ENCODE measurements around the gene TMEM108. TPM values are rescaled to one million over a fixed set of nuclear protein-coding genes. Genes with fewer than 3 reads are reported as not detected.

The TMEM108 gene
- total and polyA plus RNA-seq, 8 donors = 0.37 to 2.1 (median 0.84) TPM; not detected in 2

DNA sequence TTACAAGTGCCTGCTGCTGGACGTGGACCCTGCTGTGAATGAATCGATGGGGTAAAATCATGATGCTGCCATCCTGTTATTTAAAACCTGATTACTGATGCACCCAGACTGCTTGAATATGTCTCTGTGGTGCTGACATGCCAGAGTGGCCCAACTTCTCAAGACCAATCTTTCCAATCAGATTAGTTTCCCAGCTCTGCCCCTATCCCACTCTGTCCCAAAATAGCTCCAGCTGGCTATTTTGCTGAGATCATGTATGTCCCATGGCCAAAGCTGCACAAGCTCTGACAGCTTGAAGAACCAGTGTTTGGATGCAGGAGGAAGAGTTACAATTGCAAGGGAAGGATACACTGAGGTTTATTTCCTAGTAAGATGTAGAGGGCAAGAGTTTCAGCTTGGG is 153.6 kb downstream of the TMEM108 start:
- intact Hi-C loops (cut with DNase I; ENCODE audit: low total_unique reads) = no loop called here
- no peaks in the 10 kb centered on the region for H3K36me3 ChIP-seq
- no peaks in the 10 kb centered on the region for H3K27me3 ChIP-seq
- no peak for DNase-seq
- WGBS, 5 donors = 86 to 94% (median 90%) methylated on average over 2 of the region's 2 CpGs
- H3K9me3 ChIP-seq = no peaks in the 10 kb centered on the region
- no peaks in the 10 kb centered on the region for H3K4me1 ChIP-seq
- no peak overlapping the region for H3K4me3 ChIP-seq
- TF ChIP-seq, protein P1, sequence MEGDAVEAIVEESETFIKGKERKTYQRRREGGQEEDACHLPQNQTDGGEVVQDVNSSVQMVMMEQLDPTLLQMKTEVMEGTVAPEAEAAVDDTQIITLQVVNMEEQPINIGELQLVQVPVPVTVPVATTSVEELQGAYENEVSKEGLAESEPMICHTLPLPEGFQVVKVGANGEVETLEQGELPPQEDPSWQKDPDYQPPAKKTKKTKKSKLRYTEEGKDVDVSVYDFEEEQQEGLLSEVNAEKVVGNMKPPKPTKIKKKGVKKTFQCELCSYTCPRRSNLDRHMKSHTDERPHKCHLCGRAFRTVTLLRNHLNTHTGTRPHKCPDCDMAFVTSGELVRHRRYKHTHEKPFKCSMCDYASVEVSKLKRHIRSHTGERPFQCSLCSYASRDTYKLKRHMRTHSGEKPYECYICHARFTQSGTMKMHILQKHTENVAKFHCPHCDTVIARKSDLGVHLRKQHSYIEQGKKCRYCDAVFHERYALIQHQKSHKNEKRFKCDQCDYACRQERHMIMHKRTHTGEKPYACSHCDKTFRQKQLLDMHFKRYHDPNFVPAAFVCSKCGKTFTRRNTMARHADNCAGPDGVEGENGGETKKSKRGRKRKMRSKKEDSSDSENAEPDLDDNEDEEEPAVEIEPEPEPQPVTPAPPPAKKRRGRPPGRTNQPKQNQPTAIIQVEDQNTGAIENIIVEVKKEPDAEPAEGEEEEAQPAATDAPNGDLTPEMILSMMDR (IDR thresholded peaks at IDR 0.05) = no peak
- TF ChIP-seq POLR2AphosphoS5 (IDR thresholded peaks at IDR 0.05) = no peak
- no peak for TF ChIP-seq POLR2A (IDR thresholded peaks at IDR 0.05)
- no peak for TF ChIP-seq EP300 (IDR thresholded peaks at IDR 0.05)
- H3K27ac ChIP-seq = no peak overlapping the region

- Histone ChIP-seq H3K4me1 (no peaks in the 10 kb centered on the region), H3K27ac (no peak overlapping the region), H3K27me3 (no peaks in the 10 kb centered on the region), H3K9me3 (no peaks in the 10 kb centered on the region), H3K4me3 (no peak overlapping the region), H3K36me3 (no peaks in the 10 kb centered on the region)
- no peak for DNase-seq
- intact Hi-C loops (cut with DNase I; ENCODE audit: low total_unique reads) = no loop called here
- TF ChIP-seq POLR2A (IDR thresholded peaks at IDR 0.05) (no peak), EP300 (IDR thresholded peaks at IDR 0.05) (no peak), POLR2AphosphoS5 (IDR thresholded peaks at IDR 0.05) (no peak)
- TF ChIP-seq, protein P1 (IDR thresholded peaks at IDR 0.05) = no peak
- WGBS, 5 donors = 71 to 81% (median 74%) methylated on average over 9 of the region's 9 CpGs
Measured at GRCh38 chr3:133192363-133192945, 154.3 kb downstream of the TMEM108 start.

GRCh38 chr3:133192967-133193366 is 154.8 kb downstream of the TMEM108 start:
- H3K27me3 ChIP-seq = no peaks in the 10 kb centered on the region
- TF ChIP-seq EP300 (IDR thresholded peaks at IDR 0.05) (no peak), POLR2A (IDR thresholded peaks at IDR 0.05) (no peak), POLR2AphosphoS5 (IDR thresholded peaks at IDR 0.05) (no peak)
- TF ChIP-seq, protein P1 (IDR thresholded peaks at IDR 0.05) = no peak
- no peak overlapping the region for H3K4me3 ChIP-seq
- H3K27ac ChIP-seq = no peak overlapping the region
- no peaks in the 10 kb centered on the region for H3K36me3 ChIP-seq
- no peaks in the 10 kb centered on the region for H3K9me3 ChIP-seq
- intact Hi-C loops (cut with DNase I; ENCODE audit: low total_unique reads) = no loop called here
- no peak for DNase-seq
- H3K4me1 ChIP-seq = no peaks in the 10 kb centered on the region

GRCh38 chr3:133196527-133196926 is 158.3 kb downstream of the TMEM108 start:
- WGBS, 5 donors = 65 to 99% (median 94%) methylated on average over 3 of the region's 3 CpGs
- no peak overlapping the region for H3K4me3 ChIP-seq
- intact Hi-C loops (cut with DNase I; ENCODE audit: low total_unique reads) = no loop called here
- no peak overlapping the region for H3K27ac ChIP-seq
- TF ChIP-seq POLR2A (IDR thresholded peaks at IDR 0.05) (no peak), POLR2AphosphoS5 (IDR thresholded peaks at IDR 0.05) (no peak), EP300 (IDR thresholded peaks at IDR 0.05) (no peak)
- TF ChIP-seq, protein P1 (IDR thresholded peaks at IDR 0.05) = no peak
- no peak for DNase-seq
- no peaks in the 10 kb centered on the region for H3K27me3 ChIP-seq
- H3K36me3 ChIP-seq = no peaks in the 10 kb centered on the region
- H3K4me1 ChIP-seq = no peaks in the 10 kb centered on the region
- peaks cover 0 to 16% (median 9%) of the 10 kb centered on the region in 4 donors for H3K9me3 ChIP-seq
